Astrocyte (in vitro differentiated cells and primary cell): Measurements from ENCODE around the gene TYR. TPM values are rescaled to one million over a fixed set of nuclear protein-coding genes. Genes with fewer than 3 reads are reported as not detected.
"Not testable (repeated sequence)": the region's sequence is repeated elsewhere in the genome, so short reads cannot be mapped to it uniquely, and the experiment has no call there.

Source experiments
- DNase-seq: peaks from one replicate; pipeline ENCODE4 v3.0.0-alpha.2; 2010; ENCODE audit warnings: low read depth
- FAIRE-seq: peaks from 2 replicates; lab custom pipeline; 2011; peaks lifted over from hg19 to GRCh38; lab: Jason Lieb, UNC
- H2AFZ ChIP-seq: 2 replicates; pipeline ENCODE4 v1.6.0; 2012; ENCODE audit warnings: low read depth, low read length, inconsistent platforms
- H3K27ac ChIP-seq: 2 replicates; pipeline ENCODE4 v1.5.1; 2011; ENCODE audit warnings: low read depth, low read length, inconsistent platforms
- H3K27me3 ChIP-seq: 2 replicates; pipeline ENCODE4 v1.6.0; 2011; ENCODE audit warnings: low read length, inconsistent platforms; ENCODE audit not compliant: insufficient read depth
- H3K36me3 ChIP-seq: 2 replicates; pipeline ENCODE4 v1.5.1; 2011; ENCODE audit warnings: low read length, inconsistent platforms; ENCODE audit not compliant: insufficient read depth
- H3K4me1 ChIP-seq: 2 replicates; pipeline ENCODE4 v1.5.1; 2011; ENCODE audit warnings: low read length, inconsistent platforms; ENCODE audit not compliant: insufficient read depth
- H3K4me2 ChIP-seq: 2 replicates; pipeline ENCODE4 v1.6.0; 2012; ENCODE audit warnings: low read length, inconsistent platforms
- H3K4me3 ChIP-seq: 2 replicates; pipeline ENCODE4 v1.5.1; 2011; ENCODE audit warnings: low read depth, mild to moderate bottlenecking, low read length, inconsistent platforms; ENCODE audit not compliant: insufficient read depth
- H3K79me2 ChIP-seq: 2 replicates; pipeline ENCODE4 v1.6.0; 2012; ENCODE audit warnings: mild to moderate bottlenecking, low read length, inconsistent platforms; ENCODE audit not compliant: insufficient read depth
- H3K9ac ChIP-seq: 2 replicates; pipeline ENCODE4 v1.6.0; 2012; ENCODE audit warnings: mild to moderate bottlenecking, low read length, inconsistent platforms
- H3K9me3 ChIP-seq: 2 replicates; pipeline ENCODE4 v1.5.1; 2012; ENCODE audit warnings: low read depth, mild to moderate bottlenecking, low read length, inconsistent platforms; ENCODE audit not compliant: insufficient read depth
- H4K20me1 ChIP-seq: 2 replicates; pipeline ENCODE4 v1.6.0; 2012; ENCODE audit warnings: low read length, inconsistent platforms; ENCODE audit not compliant: insufficient read depth
- H3K27ac Mint-ChIP-seq: one replicate; pipeline ENCODE4 v1.8.0; 2021; ENCODE audit warnings: mild to moderate bottlenecking, mixed read lengths; ENCODE audit not compliant: unreplicated experiment
- H3K27me3 Mint-ChIP-seq: one replicate; pipeline ENCODE4 v1.8.0; 2021; ENCODE audit warnings: low read depth, mixed read lengths; ENCODE audit not compliant: unreplicated experiment
- H3K36me3 Mint-ChIP-seq: one replicate; pipeline ENCODE4 v1.8.0; 2021; ENCODE audit warnings: low read depth, mixed read lengths; ENCODE audit not compliant: unreplicated experiment
- H3K4me1 Mint-ChIP-seq: one replicate; pipeline ENCODE4 v1.8.0; 2021; ENCODE audit warnings: low read depth, mixed read lengths; ENCODE audit not compliant: unreplicated experiment
- H3K4me3 Mint-ChIP-seq: one replicate; pipeline ENCODE4 v1.8.0; 2021; ENCODE audit warnings: mild to moderate bottlenecking, moderate library complexity, mixed read lengths; ENCODE audit not compliant: unreplicated experiment
- H3K9me3 Mint-ChIP-seq: one replicate; pipeline ENCODE4 v1.8.0; 2021; ENCODE audit warnings: mild to moderate bottlenecking, mixed read lengths; ENCODE audit not compliant: unreplicated experiment
- CTCF ChIP-seq: IDR thresholded peaks from 2 replicates; pipeline ENCODE4 v1.5.1; 2011; ENCODE audit warnings: low read depth, mild to moderate bottlenecking, inconsistent platforms, low read length, moderate library complexity; ENCODE audit not compliant: insufficient read depth
- EZH2 ChIP-seq: IDR thresholded peaks from 2 replicates; pipeline ENCODE4 v1.6.1; 2012; ENCODE audit warnings: mild to moderate bottlenecking, low read length, inconsistent platforms; ENCODE audit not compliant: insufficient read depth
- total RNA-seq: library from RNA; stranded (reverse); gene quantifications from 2 replicates; pipeline ENCODE4 v1.2.1, GENCODE V29; 2021

Gene TYR
- total RNA-seq, 1 donor from 2014 or later: not detected

- H3K27ac ChIP-seq, DNase-seq, H3K4me3 Mint-ChIP-seq, H3K9ac ChIP-seq, H3K4me3 ChIP-seq, H3K27me3 Mint-ChIP-seq, H3K4me1 ChIP-seq, H2AFZ ChIP-seq, H3K4me1 Mint-ChIP-seq, H3K36me3 ChIP-seq, H3K27ac Mint-ChIP-seq, H3K9me3 ChIP-seq, H3K27me3 ChIP-seq, H3K79me2 ChIP-seq, H3K4me2 ChIP-seq, H3K36me3 Mint-ChIP-seq, H3K9me3 Mint-ChIP-seq, H4K20me1 ChIP-seq, FAIRE-seq: not testable (repeated sequence)
These were observed 132.9 kb downstream of the TYR start for GRCh38 chr11:89310607-89311006.

- DNase-seq (no peak), FAIRE-seq (no peak)
- Histone ChIP-seq H3K27ac (no peak overlapping the region), H3K4me1 (no peaks in the 10 kb centered on the region), H3K4me3 (no peak overlapping the region), H3K9me3 (no peaks in the 10 kb centered on the region), H4K20me1 (no peaks in the 10 kb centered on the region), H3K79me2 (no peaks in the 10 kb centered on the region), H3K9ac (no peak overlapping the region), H2AFZ (no peak overlapping the region), H3K4me2 (no peak overlapping the region), H3K36me3 (no peaks in the 10 kb centered on the region), H3K27me3 (no peaks in the 10 kb centered on the region)
- H3K9me3 Mint-ChIP-seq: peaks cover 4% of the 10 kb centered on the region
- no peaks in the 10 kb centered on the region for H3K4me1 Mint-ChIP-seq
- H3K36me3 Mint-ChIP-seq: peaks cover 17% of the 10 kb centered on the region
- H3K27ac Mint-ChIP-seq: no peak overlapping the region
- TF ChIP-seq EZH2: no peak
- TF ChIP-seq CTCF: no peak
- no peak overlapping the region for H3K4me3 Mint-ChIP-seq
- H3K27me3 Mint-ChIP-seq: no peaks in the 10 kb centered on the region
These were observed 143.7 kb downstream of the TYR start for GRCh38 chr11:89321401-89321800.

- Histone ChIP-seq H3K27ac (no peak overlapping the region), H2AFZ (no peak overlapping the region), H4K20me1 (no peaks in the 10 kb centered on the region), H3K4me1 (no peaks in the 10 kb centered on the region), H3K4me2 (no peak overlapping the region), H3K36me3 (no peaks in the 10 kb centered on the region), H3K4me3 (no peak overlapping the region), H3K27me3 (no peaks in the 10 kb centered on the region), H3K9ac (no peak overlapping the region), H3K9me3 (no peaks in the 10 kb centered on the region), H3K79me2 (no peaks in the 10 kb centered on the region)
- no peak overlapping the region for H3K27ac Mint-ChIP-seq
- no peaks in the 10 kb centered on the region for H3K4me1 Mint-ChIP-seq
- no peaks in the 10 kb centered on the region for H3K9me3 Mint-ChIP-seq
- H3K27me3 Mint-ChIP-seq: no peaks in the 10 kb centered on the region
- TF ChIP-seq EZH2 (no peak), CTCF (no peak)
- no peak for DNase-seq
- H3K4me3 Mint-ChIP-seq: no peak overlapping the region
- peak; percentile 20 for FAIRE-seq
- peaks cover 5% of the 10 kb centered on the region for H3K36me3 Mint-ChIP-seq
These were observed 150.2 kb downstream of the TYR start for GRCh38 chr11:89327885-89328284.

- DNase-seq, H3K27me3 ChIP-seq, H3K4me3 ChIP-seq, H3K27ac ChIP-seq, H3K4me3 Mint-ChIP-seq, H3K36me3 Mint-ChIP-seq, H2AFZ ChIP-seq, H3K9me3 Mint-ChIP-seq, H3K9me3 ChIP-seq, H3K27ac Mint-ChIP-seq, H3K4me1 Mint-ChIP-seq, H3K4me2 ChIP-seq, H3K36me3 ChIP-seq, H3K79me2 ChIP-seq, H4K20me1 ChIP-seq, H3K9ac ChIP-seq, H3K4me1 ChIP-seq, H3K27me3 Mint-ChIP-seq: not testable (repeated sequence)
- FAIRE-seq: peak; percentile 73
These were observed 154.3 kb downstream of the TYR start for GRCh38 chr11:89331940-89332339.
